Left lung (tissue), 10 donors: Measurements from ENCODE around the gene NOXO1. TPM values are rescaled to one million over a fixed set of nuclear protein-coding genes. Genes with fewer than 3 reads are reported as not detected.

Experiments used
- ATAC-seq: fragments of 200-7000 bp; cut with Tn5 transposase; one replicate; pipeline ENCODE4 v1.9.1; 2020; ENCODE audit warnings: moderate library complexity
- DNase-seq, 4 donors: peaks; one replicate each; pipeline ENCODE4 v3.0.0-alpha.2; 2013 to 2020
- H3K27ac ChIP-seq, 2 donors: fragments of 200-600 bp; sonication (generic) in 1 of 2; one replicate each; pipeline versions ENCODE4 v1.5.0 to v1.8.0; 2020 to 2021
- H3K27me3 ChIP-seq, 2 donors: fragments of 200-600 bp; sonication (generic) in 1 of 2; one replicate each; pipeline versions ENCODE4 v1.5.0 to v1.8.0; 2020 to 2021
- H3K36me3 ChIP-seq, 2 donors: fragments of 200-600 bp; sonication (generic) in 1 of 2; one replicate each; pipeline versions ENCODE4 v1.5.0 to v1.8.0; 2020 to 2021
- H3K4me1 ChIP-seq, 2 donors: fragments of 200-600 bp; one replicate each; pipeline ENCODE4 v1.8.0; 2021
- H3K4me3 ChIP-seq, 2 donors: fragments of 200-600 bp; sonication (generic) in 1 of 2; one replicate each; pipeline versions ENCODE4 v1.5.0 to v1.8.0; 2020 to 2021; ENCODE audit warnings: mild to moderate bottlenecking in 1 of 2
- H3K9me3 ChIP-seq, 2 donors: fragments of 200-600 bp; sonication (generic) in 1 of 2; one replicate each; pipeline versions ENCODE4 v1.5.0 to v1.8.0; 2020 to 2021
- intact Hi-C, 2 donors: fragments of 100-400 bp; cut with DNase I; formaldehyde crosslinking; loops; one replicate each; pipeline versions ENCODE4 v1.11.2 to v1.14.2; 2022
- polyA plus RNA-seq, 6 donors: library from polyadenylated mRNA; unstranded; fragments of 120-200 nt; gene quantifications; one replicate each; pipeline ENCODE4 v1.2.1, GENCODE V29; 2013; ENCODE audit not compliant: insufficient read length in 6 of 6
- total RNA-seq, 2 donors: library from RNA; stranded (reverse); fragmentation: NEBNext Ultra II Directional; extraction: Animal tissue kit (Norgen Biotek cat#: 25700); gene quantifications; one replicate each; pipeline ENCODE4 v1.2.1, GENCODE V29; 2021
- TF ChIP-seq, protein P1 (sequence below), 2 donors: fragments of 200-600 bp; sonication (generic) in 1 of 2; IDR thresholded peaks; one replicate each; pipeline versions ENCODE4 v1.5.0 to v1.8.0; 2021; ENCODE audit warnings: antibody characterized with exemption in 2 of 2
- donor health status: DM: no; HTN: yes; CAD: no.
- donor health status: DM: no; HTN: no; CAD: no.

Gene NOXO1
- total and polyA plus RNA-seq, 8 donors = 0.30 to 5.6 (median 0.64) TPM; not detected in 2

DNA sequence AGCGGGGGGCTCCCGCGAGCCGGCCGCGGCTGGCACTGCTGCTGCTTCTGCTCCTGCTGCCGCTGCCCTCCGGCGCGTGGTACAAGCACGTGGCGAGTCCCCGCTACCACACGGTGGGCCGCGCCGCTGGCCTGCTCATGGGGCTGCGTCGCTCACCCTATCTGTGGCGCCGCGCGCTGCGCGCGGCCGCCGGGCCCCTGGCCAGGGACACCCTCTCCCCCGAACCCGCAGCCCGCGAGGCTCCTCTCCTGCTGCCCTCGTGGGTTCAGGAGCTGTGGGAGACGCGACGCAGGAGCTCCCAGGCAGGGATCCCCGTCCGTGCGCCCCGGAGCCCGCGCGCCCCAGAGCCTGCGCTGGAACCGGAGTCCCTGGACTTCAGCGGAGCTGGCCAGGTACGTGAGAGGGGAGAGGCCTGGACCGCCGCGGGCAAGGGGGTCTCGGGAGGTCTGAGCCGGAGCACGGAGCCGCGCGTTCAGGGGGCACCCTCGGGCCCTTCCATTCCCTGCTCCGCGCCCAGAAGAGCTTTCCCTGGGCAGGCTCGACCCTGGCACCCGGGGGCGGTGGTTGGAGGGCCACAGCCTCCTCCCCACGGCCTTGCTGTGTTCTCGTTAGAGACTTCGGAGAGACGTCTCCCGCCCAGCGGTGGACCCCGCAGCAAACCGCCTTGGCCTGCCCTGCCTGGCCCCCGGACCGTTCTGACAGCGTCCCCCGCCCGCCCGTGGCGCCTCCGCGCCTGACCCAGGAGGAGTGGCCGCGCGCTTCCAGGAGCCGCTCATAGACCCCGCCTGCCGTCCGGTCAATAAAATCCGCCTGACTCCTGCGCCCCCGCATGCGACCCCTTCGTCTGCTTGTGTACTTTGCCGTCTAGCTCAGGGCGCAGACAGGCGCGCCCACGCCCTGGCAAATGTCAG, 38.9 kb upstream of the NOXO1 start:
- Histone ChIP-seq H3K4me3 (no peak overlapping the region), H3K27ac (no peak overlapping the region), H3K36me3 (no peaks in the 10 kb centered on the region), H3K9me3 (no peaks in the 10 kb centered on the region), H3K4me1 (peaks cover 17 to 36% of the 10 kb centered on the region in 2 donors), H3K27me3 (peaks cover 20 to 64% of the 10 kb centered on the region in 2 donors)
- TF ChIP-seq, protein P1, sequence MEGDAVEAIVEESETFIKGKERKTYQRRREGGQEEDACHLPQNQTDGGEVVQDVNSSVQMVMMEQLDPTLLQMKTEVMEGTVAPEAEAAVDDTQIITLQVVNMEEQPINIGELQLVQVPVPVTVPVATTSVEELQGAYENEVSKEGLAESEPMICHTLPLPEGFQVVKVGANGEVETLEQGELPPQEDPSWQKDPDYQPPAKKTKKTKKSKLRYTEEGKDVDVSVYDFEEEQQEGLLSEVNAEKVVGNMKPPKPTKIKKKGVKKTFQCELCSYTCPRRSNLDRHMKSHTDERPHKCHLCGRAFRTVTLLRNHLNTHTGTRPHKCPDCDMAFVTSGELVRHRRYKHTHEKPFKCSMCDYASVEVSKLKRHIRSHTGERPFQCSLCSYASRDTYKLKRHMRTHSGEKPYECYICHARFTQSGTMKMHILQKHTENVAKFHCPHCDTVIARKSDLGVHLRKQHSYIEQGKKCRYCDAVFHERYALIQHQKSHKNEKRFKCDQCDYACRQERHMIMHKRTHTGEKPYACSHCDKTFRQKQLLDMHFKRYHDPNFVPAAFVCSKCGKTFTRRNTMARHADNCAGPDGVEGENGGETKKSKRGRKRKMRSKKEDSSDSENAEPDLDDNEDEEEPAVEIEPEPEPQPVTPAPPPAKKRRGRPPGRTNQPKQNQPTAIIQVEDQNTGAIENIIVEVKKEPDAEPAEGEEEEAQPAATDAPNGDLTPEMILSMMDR (IDR thresholded peaks at IDR 0.05) = no peak
- ATAC-seq (no peak), DNase-seq (peak in 1 of 4 donors; percentile 79)
- intact Hi-C loops = loop anchor here in 1 of 2 donors (5.0 kb wide), 1 partner anchor 132 kb away; no protein-coding TSS in a partner anchor

- Histone ChIP-seq H3K9me3 (no peaks in the 10 kb centered on the region), H3K27ac (no peak within 1 kb of the TSS), H3K4me1 (peaks cover 17 to 34% of the 10 kb centered on the region in 2 donors), H3K36me3 (no peaks in the 10 kb centered on the region), H3K27me3 (peaks cover 20 to 58% of the 10 kb centered on the region in 2 donors), H3K4me3 (no peak within 1 kb of the TSS)
- peak in 2 of 4 donors; percentile 55 to 68 for DNase-seq
- intact Hi-C loops = no loop called here
- ATAC-seq = no peak
- TF ChIP-seq, protein P1 (IDR thresholded peaks at IDR 0.05) = no peak
These were observed 38.2 kb upstream of the NOXO1 start, which contains the start of gene NPW for GRCh38 chr16:2019518-2019920. NPW (plus strand) TSS chr16:2019785.

DNA sequence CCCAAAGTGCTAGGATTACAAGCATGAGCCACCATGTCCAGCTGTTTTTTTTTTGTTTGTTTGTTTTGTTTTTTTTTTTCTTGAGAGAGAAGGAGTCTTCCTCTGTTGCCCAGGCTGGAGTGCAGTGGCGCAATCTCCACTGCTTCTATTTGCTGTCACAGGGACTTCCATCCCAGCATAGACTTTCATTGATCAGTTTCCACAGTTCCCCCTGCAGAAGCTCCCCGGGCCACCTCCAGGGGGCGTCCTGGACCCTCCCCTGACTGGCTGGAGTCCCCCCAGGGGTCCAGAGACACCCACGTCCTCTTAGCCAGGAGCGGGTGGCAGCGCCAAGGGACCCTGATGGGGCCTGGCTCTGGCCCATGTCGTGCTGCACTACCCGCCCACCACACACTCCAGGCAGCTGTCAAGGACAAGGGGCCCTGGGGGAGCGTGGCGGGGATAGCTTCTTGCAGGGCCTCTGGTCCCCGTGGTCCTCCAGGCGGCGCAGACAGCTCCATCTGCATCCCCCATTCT, 35.2 kb upstream of the NOXO1 start:
- TF ChIP-seq, protein P1 (IDR thresholded peaks at IDR 0.05) = peak in 1 of 2 donors; percentile 9
- H3K36me3 ChIP-seq = no peaks in the 10 kb centered on the region
- peaks cover 20 to 47% of the 10 kb centered on the region in 2 donors for H3K27me3 ChIP-seq
- H3K4me1 ChIP-seq = peaks cover 5 to 13% of the 10 kb centered on the region in 2 donors
- DNase-seq (peak in 1 of 4 donors; percentile 73), ATAC-seq (no peak)
- no peak overlapping the region for H3K4me3 ChIP-seq
- H3K27ac ChIP-seq = no peak overlapping the region
- intact Hi-C loops = no loop called here
- H3K9me3 ChIP-seq = no peaks in the 10 kb centered on the region

DNA sequence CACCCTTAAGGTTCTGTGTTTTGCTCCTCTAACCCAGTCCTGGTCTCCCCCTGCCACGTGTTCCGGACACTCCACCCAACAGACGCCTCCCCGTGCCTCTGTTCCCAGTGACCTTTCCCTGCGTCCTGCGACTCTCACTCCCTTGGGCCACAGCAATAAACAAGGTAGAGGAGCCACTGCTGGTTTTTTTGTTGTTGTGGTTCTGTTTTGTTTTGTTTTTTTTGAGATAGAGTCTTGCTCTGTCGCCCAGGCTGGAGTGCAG, 34.6 kb upstream of the NOXO1 start:
- H3K4me3 ChIP-seq = no peak overlapping the region
- no peaks in the 10 kb centered on the region for H3K36me3 ChIP-seq
- no peaks in the 10 kb centered on the region for H3K9me3 ChIP-seq
- peaks cover 5 to 13% of the 10 kb centered on the region in 2 donors for H3K4me1 ChIP-seq
- no peak overlapping the region for H3K27ac ChIP-seq
- TF ChIP-seq, protein P1 (IDR thresholded peaks at IDR 0.05) = no peak
- H3K27me3 ChIP-seq = peaks cover 18 to 41% of the 10 kb centered on the region in 2 donors
- no peak for ATAC-seq
- intact Hi-C loops = no loop called here
- DNase-seq = no peak
